ENCODE results near the gene TGFB1I1.
A peak's percentile ranks its signal among the peaks of the same experiment; 100 is the strongest.

- TF ChIP-seq CTCF (IDR thresholded peaks at IDR 0.05), result no peak
- no peak for TF ChIP-seq POLR2A (IDR thresholded peaks at IDR 0.05)
- peak in 2 of 3 donors; percentile 6 to 23 for TF ChIP-seq POLR2AphosphoS5 (IDR thresholded peaks at IDR 0.05)
Observed at GRCh38 chr16:31487720-31488467, 15.9 kb downstream of the TGFB1I1 start.

Data from breast epithelium (tissue), 3 donors.